GM12892 (cell line): Measurements from ENCODE around the gene KAZN.

ENCODE experiments used
- POLR2A ChIP-seq: IDR thresholded peaks from 2 replicates; pipeline ENCODE4 v1.6.1; 2011; ENCODE audit warnings: low read depth, low read length, control low read depth
- POLR2AphosphoS5 ChIP-seq: IDR thresholded peaks from 2 replicates; pipeline ENCODE4 v1.6.1; 2011; ENCODE audit warnings: low read depth, low read length, control low read depth
- TAF1 ChIP-seq: IDR thresholded peaks from 2 replicates; pipeline ENCODE4 v1.6.1; 2011; ENCODE audit warnings: low read depth, mild to moderate bottlenecking, control low read depth, low read length, borderline replicate concordance

GRCh38 chr1:15125101-15125745, 526.7 kb downstream of the KAZN start:
- TF ChIP-seq POLR2A (no peak), POLR2AphosphoS5 (no peak), TAF1 (no peak)
